ENCODE data around the gene CDH22.

The CDH22 gene

DNA sequence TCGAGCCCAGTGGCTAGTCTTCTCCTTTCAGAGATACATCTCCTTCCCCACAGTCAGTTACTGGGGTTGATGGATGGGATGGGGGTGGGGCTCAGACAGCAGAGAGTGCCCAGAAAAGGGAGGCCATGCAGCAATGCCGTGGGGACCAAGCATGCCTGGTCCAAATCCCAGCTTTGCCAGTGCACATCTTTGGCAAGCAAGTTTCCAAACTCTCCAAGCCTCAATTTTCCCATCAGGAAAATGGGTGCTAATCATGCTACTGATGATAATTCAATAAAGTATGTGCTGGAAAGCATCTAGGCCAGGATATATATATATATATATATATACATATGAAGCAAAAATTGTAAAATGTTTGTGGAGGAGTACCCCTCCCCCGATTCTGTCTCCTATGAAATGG, 111.3 kb downstream of the CDH22 start:
- TF ChIP-seq ZBTB7A (IDR thresholded peaks at IDR 0.05; ENCODE audit: low read depth) (no peak), CEBPB (IDR thresholded peaks at IDR 0.05) (no peak), TEAD4 (IDR thresholded peaks at IDR 0.05) (no peak), EGR1 (IDR thresholded peaks at IDR 0.05) (no peak), YY1 (IDR thresholded peaks at IDR 0.05; ENCODE audit: low read depth) (no peak), EP300 (IDR thresholded peaks at IDR 0.05; ENCODE audit: borderline replicate concordance) (no peak), NFIC (IDR thresholded peaks at IDR 0.05) (no peak), TCF12 (IDR thresholded peaks at IDR 0.05; ENCODE audit: low read depth) (no peak), CREB1 (IDR thresholded peaks at IDR 0.05; ENCODE audit: low read depth) (no peak), TAF1 (IDR thresholded peaks at IDR 0.05; ENCODE audit: low read depth) (no peak), FOXM1 (IDR thresholded peaks at IDR 0.05; ENCODE audit: borderline replicate concordance, low read depth) (no peak), RAD21 (IDR thresholded peaks at IDR 0.05; ENCODE audit: low read depth) (no peak)
- TF ChIP-seq, protein P1, sequence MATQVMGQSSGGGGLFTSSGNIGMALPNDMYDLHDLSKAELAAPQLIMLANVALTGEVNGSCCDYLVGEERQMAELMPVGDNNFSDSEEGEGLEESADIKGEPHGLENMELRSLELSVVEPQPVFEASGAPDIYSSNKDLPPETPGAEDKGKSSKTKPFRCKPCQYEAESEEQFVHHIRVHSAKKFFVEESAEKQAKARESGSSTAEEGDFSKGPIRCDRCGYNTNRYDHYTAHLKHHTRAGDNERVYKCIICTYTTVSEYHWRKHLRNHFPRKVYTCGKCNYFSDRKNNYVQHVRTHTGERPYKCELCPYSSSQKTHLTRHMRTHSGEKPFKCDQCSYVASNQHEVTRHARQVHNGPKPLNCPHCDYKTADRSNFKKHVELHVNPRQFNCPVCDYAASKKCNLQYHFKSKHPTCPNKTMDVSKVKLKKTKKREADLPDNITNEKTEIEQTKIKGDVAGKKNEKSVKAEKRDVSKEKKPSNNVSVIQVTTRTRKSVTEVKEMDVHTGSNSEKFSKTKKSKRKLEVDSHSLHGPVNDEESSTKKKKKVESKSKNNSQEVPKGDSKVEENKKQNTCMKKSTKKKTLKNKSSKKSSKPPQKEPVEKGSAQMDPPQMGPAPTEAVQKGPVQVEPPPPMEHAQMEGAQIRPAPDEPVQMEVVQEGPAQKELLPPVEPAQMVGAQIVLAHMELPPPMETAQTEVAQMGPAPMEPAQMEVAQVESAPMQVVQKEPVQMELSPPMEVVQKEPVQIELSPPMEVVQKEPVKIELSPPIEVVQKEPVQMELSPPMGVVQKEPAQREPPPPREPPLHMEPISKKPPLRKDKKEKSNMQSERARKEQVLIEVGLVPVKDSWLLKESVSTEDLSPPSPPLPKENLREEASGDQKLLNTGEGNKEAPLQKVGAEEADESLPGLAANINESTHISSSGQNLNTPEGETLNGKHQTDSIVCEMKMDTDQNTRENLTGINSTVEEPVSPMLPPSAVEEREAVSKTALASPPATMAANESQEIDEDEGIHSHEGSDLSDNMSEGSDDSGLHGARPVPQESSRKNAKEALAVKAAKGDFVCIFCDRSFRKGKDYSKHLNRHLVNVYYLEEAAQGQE (IDR thresholded peaks at IDR 0.05; ENCODE audit: low read depth), result no peak
- TF ChIP-seq, protein P2, sequence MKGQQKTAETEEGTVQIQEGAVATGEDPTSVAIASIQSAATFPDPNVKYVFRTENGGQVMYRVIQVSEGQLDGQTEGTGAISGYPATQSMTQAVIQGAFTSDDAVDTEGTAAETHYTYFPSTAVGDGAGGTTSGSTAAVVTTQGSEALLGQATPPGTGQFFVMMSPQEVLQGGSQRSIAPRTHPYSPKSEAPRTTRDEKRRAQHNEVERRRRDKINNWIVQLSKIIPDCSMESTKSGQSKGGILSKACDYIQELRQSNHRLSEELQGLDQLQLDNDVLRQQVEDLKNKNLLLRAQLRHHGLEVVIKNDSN (IDR thresholded peaks at IDR 0.05), result no peak
- TF ChIP-seq, protein P3, sequence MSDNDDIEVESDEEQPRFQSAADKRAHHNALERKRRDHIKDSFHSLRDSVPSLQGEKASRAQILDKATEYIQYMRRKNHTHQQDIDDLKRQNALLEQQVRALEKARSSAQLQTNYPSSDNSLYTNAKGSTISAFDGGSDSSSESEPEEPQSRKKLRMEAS (IDR thresholded peaks at IDR 0.05), result no peak

DNA sequence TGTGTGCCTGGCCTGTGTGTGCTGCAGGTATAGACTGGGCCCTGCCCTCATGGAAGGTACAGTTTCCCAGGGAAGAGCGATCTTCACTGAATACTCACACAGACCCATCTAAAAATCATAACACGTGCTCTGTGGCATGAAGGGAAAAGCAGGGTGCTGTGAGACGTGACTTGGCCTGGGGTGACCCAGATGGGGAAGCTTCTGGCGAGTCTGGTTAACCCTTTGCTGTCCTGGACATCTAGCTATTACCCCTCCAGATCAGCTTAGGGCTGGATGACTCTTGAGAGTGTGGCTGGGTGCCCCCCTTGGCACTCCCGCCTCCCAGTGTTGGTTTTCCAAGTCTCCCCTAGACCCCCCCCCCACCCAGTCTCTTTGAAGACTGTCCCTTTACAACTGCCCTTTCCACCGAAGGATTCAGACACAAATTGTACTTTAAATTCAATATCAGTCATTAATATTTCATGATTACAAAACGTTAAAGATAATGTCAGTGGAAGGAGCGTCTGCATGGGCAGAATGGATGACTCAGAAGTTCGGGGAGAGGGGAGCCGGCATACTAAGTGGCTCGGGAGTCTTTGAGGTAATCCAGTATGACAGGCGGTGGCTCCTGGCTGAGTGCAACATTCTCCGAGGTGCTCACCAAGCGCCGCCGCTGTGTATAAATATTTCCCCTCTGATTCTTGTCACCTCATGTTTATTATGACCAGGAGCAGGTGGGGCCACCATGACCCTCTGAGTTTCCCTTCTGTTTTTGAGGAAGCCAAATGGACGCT, 112.8 kb downstream of the CDH22 start:
- no peak for TF ChIP-seq CEBPB (IDR thresholded peaks at IDR 0.05)
- TF ChIP-seq FOXM1 (IDR thresholded peaks at IDR 0.05; ENCODE audit: borderline replicate concordance, low read depth), result no peak
- TF ChIP-seq TAF1 (IDR thresholded peaks at IDR 0.05; ENCODE audit: low read depth), result no peak
- TF ChIP-seq, protein P2 (IDR thresholded peaks at IDR 0.05), result no peak

DNA sequence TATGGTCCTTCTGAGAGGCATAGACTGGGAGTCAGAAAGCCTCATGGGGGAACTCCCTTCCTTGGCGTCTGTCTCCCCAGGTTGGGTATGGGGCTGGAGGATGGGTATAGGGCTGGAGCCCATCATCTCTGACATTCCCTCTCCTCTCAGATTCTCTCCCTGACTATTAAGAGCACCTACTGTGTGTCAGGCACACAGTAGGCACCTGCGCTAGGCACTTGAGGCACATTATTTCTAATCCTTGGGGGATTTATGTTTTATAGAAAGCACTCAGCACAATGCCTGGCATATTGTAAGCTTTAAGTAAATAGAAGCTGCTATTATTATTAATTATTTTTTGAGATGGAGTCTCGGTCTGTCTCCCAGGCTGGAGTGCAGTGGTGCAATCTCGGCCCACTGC, 113.9 kb downstream of the CDH22 start:
- TF ChIP-seq YY1 (IDR thresholded peaks at IDR 0.05; ENCODE audit: low read depth) (no peak), EP300 (IDR thresholded peaks at IDR 0.05; ENCODE audit: borderline replicate concordance) (no peak), TCF12 (IDR thresholded peaks at IDR 0.05; ENCODE audit: low read depth) (no peak), CEBPB (IDR thresholded peaks at IDR 0.05) (no peak), NFIC (IDR thresholded peaks at IDR 0.05) (no peak), TAF1 (IDR thresholded peaks at IDR 0.05; ENCODE audit: low read depth) (no peak), RAD21 (IDR thresholded peaks at IDR 0.05; ENCODE audit: low read depth) (no peak), ZBTB7A (IDR thresholded peaks at IDR 0.05; ENCODE audit: low read depth) (no peak), CREB1 (IDR thresholded peaks at IDR 0.05; ENCODE audit: low read depth) (no peak), EGR1 (IDR thresholded peaks at IDR 0.05) (no peak), TEAD4 (IDR thresholded peaks at IDR 0.05) (no peak), FOXM1 (IDR thresholded peaks at IDR 0.05; ENCODE audit: borderline replicate concordance, low read depth) (no peak)
- TF ChIP-seq, protein P2 (IDR thresholded peaks at IDR 0.05), result no peak
- TF ChIP-seq, protein P1 (IDR thresholded peaks at IDR 0.05; ENCODE audit: low read depth), result no peak
- TF ChIP-seq, protein P3 (IDR thresholded peaks at IDR 0.05), result no peak

DNA sequence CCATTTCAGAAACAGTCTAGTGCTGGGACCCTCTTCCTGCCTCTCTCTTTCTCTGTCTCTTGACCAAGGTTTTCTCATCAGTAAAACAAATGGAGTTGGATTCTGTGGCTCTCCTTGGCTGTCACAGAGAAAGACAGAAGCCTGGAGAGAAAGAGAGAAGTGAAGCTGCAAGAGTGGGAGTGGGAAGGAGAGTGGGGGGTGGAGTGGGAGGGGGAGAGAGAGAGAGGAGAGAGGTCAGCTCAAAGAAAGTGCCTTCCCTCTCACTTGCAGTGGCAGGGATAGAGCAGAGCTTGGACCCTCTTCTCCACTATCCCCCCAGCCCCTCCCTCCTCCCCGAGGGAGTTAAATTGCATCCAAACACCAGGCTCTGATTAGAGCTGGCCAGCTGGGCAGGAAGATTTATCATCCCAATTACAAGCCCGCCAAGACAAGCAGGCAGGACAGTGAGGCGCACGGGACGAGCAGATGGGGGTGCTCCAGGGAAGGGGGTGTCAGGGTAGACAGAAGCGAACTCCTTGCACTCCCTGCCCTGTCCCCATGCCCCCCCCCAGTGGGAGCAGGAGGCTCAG, 115.8 kb downstream of the CDH22 start:
- TF ChIP-seq, protein P3 (IDR thresholded peaks at IDR 0.05), result no peak
- TF ChIP-seq, protein P2 (IDR thresholded peaks at IDR 0.05), result no peak
- TF ChIP-seq YY1 (IDR thresholded peaks at IDR 0.05; ENCODE audit: low read depth) (no peak), RAD21 (IDR thresholded peaks at IDR 0.05; ENCODE audit: low read depth) (no peak), FOXM1 (IDR thresholded peaks at IDR 0.05; ENCODE audit: borderline replicate concordance, low read depth) (no peak), EP300 (IDR thresholded peaks at IDR 0.05; ENCODE audit: borderline replicate concordance) (no peak), CEBPB (IDR thresholded peaks at IDR 0.05) (no peak), TCF12 (IDR thresholded peaks at IDR 0.05; ENCODE audit: low read depth) (no peak), NFIC (IDR thresholded peaks at IDR 0.05) (no peak), TEAD4 (IDR thresholded peaks at IDR 0.05) (no peak), CREB1 (IDR thresholded peaks at IDR 0.05; ENCODE audit: low read depth) (no peak), TAF1 (IDR thresholded peaks at IDR 0.05; ENCODE audit: low read depth) (no peak), EGR1 (IDR thresholded peaks at IDR 0.05) (no peak), ZBTB7A (IDR thresholded peaks at IDR 0.05; ENCODE audit: low read depth) (no peak)
- TF ChIP-seq, protein P1 (IDR thresholded peaks at IDR 0.05; ENCODE audit: low read depth), result no peak
